ENCODE results near the gene SPEN.

The SPEN gene

DNA sequence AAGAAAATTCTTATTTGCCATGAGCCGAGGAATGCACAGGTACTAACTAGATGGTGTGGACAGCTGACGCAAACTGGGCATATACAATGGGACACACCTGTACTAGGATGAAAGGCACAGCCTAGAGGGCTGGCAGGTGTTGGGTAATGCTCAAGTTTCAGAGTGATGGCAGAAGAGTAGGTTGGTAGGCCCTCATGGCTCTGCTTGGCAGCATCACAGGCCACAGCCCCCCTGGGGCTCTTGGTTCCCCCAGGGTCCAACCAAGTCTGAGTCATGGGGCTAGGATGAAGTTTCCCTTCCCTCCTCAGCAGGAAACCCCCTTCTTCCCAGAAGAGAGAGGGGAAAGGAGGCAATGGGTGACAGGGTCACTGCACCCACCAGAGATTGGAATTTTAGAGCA is 35.2 kb downstream of the SPEN start:
- Histone ChIP-seq H3K9ac (ENCODE audit: low read length) (no peak overlapping the region), H3K9me3 (ENCODE audit: low read length) (no peaks in the 10 kb centered on the region), H3K4me2 (ENCODE audit: low read length) (no peak overlapping the region)

DNA sequence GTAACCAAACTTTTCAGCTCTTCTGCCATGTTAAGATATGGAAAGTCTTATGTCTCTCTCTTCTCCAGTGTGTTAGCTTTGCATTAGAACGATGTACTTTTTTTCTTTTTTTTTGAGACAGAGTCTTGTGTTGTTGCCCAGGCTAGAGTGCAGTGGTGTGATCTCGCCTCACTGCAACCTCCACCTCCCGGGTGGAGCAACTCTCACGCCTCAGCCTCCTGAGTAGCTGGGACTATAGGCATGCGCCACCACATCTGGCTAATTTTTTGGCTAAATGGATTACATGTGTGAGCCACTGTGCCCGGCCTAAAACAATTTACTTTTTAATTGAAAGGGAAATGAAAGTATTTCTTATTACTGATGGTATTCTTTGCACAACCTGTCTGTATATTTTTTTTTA is 35.8 kb downstream of the SPEN start:
- H3K27ac ChIP-seq (ENCODE audit: low read depth, low read length, poor library complexity, severe bottlenecking), result peak overlapping the region; percentile 29
- peaks cover 49% of the 10 kb centered on the region for H3K4me1 ChIP-seq (ENCODE audit: insufficient read depth, low read length, severe bottlenecking)

More for the DNA sequence above, 35.2 kb downstream of the SPEN start:
- Histone ChIP-seq H2AFZ (ENCODE audit: low read length) (no peak overlapping the region), H3K79me2 (ENCODE audit: insufficient read depth, low read length) (peaks cover 91% of the 10 kb centered on the region), H3K4me3 (ENCODE audit: low read depth, low read length, poor library complexity, severe bottlenecking) (no peak overlapping the region), H3K9me2 (ENCODE audit: low read depth, low read length) (no peaks in the 10 kb centered on the region), H3K4me1 (ENCODE audit: insufficient read depth, low read length, severe bottlenecking) (peaks cover 49% of the 10 kb centered on the region), H3K36me3 (ENCODE audit: insufficient read depth, low read length) (peaks cover 21% of the 10 kb centered on the region; the same call in 1 of the 2 replicates), H3K27ac (ENCODE audit: low read depth, low read length, poor library complexity, severe bottlenecking) (peak overlapping the region; percentile 29), H3K27me3 (ENCODE audit: insufficient read depth, low read length) (no peaks in the 10 kb centered on the region), H4K20me1 (ENCODE audit: insufficient read depth, low read length) (no peaks in the 10 kb centered on the region), H3F3A (ENCODE audit: insufficient read depth, low read length) (no peaks in the 10 kb centered on the region)
- no peak for TF ChIP-seq EZH2 (IDR thresholded peaks at IDR 0.05; ENCODE audit: borderline replicate concordance, low read length)
- TF ChIP-seq, protein P1, sequence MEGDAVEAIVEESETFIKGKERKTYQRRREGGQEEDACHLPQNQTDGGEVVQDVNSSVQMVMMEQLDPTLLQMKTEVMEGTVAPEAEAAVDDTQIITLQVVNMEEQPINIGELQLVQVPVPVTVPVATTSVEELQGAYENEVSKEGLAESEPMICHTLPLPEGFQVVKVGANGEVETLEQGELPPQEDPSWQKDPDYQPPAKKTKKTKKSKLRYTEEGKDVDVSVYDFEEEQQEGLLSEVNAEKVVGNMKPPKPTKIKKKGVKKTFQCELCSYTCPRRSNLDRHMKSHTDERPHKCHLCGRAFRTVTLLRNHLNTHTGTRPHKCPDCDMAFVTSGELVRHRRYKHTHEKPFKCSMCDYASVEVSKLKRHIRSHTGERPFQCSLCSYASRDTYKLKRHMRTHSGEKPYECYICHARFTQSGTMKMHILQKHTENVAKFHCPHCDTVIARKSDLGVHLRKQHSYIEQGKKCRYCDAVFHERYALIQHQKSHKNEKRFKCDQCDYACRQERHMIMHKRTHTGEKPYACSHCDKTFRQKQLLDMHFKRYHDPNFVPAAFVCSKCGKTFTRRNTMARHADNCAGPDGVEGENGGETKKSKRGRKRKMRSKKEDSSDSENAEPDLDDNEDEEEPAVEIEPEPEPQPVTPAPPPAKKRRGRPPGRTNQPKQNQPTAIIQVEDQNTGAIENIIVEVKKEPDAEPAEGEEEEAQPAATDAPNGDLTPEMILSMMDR (IDR thresholded peaks at IDR 0.05; ENCODE audit: low read length), result no peak

DNA sequence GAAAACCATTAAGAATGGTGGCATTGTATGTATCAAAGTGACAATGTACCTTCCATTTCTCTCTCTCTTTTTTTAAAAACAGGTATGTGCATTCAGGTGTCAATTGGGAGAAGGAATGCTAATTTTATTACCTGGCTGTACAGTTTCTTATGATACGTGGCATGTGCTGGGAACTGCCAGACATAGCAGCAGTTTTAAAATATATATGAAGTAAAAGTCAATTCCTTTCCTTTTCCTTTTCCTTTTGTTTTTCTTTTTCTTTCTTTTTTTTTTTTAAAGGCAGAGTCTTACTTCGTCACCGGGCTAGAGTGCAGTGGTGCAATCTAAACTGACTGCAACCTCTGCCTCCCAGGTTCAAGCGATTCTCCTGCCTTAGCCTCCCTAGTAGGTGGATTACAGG is 37.0 kb downstream of the SPEN start:
- TF ChIP-seq, protein P1 (IDR thresholded peaks at IDR 0.05; ENCODE audit: low read length), result no peak
- TF ChIP-seq EZH2 (IDR thresholded peaks at IDR 0.05; ENCODE audit: borderline replicate concordance, low read length), result no peak
- H3K79me2 ChIP-seq (ENCODE audit: insufficient read depth, low read length), result peaks cover 94% of the 10 kb centered on the region
- H3F3A ChIP-seq (ENCODE audit: insufficient read depth, low read length), result no peaks in the 10 kb centered on the region
- no peaks in the 10 kb centered on the region for H3K27me3 ChIP-seq (ENCODE audit: insufficient read depth, low read length)
- peaks cover 49% of the 10 kb centered on the region for H3K4me1 ChIP-seq (ENCODE audit: insufficient read depth, low read length, severe bottlenecking)
- no peak overlapping the region for H3K4me3 ChIP-seq (ENCODE audit: low read depth, low read length, poor library complexity, severe bottlenecking)
- no peaks in the 10 kb centered on the region for H3K9me2 ChIP-seq (ENCODE audit: low read depth, low read length)
- no peaks in the 10 kb centered on the region for H4K20me1 ChIP-seq (ENCODE audit: insufficient read depth, low read length)
- H3K9me3 ChIP-seq (ENCODE audit: low read length), result no peaks in the 10 kb centered on the region
- H2AFZ ChIP-seq (ENCODE audit: low read length), result no peak overlapping the region
- no peak overlapping the region for H3K9ac ChIP-seq (ENCODE audit: low read length)
- H3K4me2 ChIP-seq (ENCODE audit: low read length), result peak overlapping the region; percentile 51
- H3K36me3 ChIP-seq (ENCODE audit: insufficient read depth, low read length), result peaks cover 17% of the 10 kb centered on the region; the same call in 1 of the 2 replicates
- peak overlapping the region; percentile 79 for H3K27ac ChIP-seq (ENCODE audit: low read depth, low read length, poor library complexity, severe bottlenecking)

More for the DNA sequence above, 35.8 kb downstream of the SPEN start:
- Histone ChIP-seq H3K4me3 (ENCODE audit: low read depth, low read length, poor library complexity, severe bottlenecking) (no peak overlapping the region), H3K79me2 (ENCODE audit: insufficient read depth, low read length) (peaks cover 91% of the 10 kb centered on the region), H3K27me3 (ENCODE audit: insufficient read depth, low read length) (no peaks in the 10 kb centered on the region), H3K9me2 (ENCODE audit: low read depth, low read length) (no peaks in the 10 kb centered on the region), H3K9ac (ENCODE audit: low read length) (no peak overlapping the region), H3K36me3 (ENCODE audit: insufficient read depth, low read length) (peaks cover 14% of the 10 kb centered on the region; the same call in 1 of the 2 replicates), H3K4me2 (ENCODE audit: low read length) (no peak overlapping the region), H2AFZ (ENCODE audit: low read length) (no peak overlapping the region), H4K20me1 (ENCODE audit: insufficient read depth, low read length) (no peaks in the 10 kb centered on the region), H3F3A (ENCODE audit: insufficient read depth, low read length) (no peaks in the 10 kb centered on the region), H3K9me3 (ENCODE audit: low read length) (no peaks in the 10 kb centered on the region)
- TF ChIP-seq, protein P1 (IDR thresholded peaks at IDR 0.05; ENCODE audit: low read length), result no peak
- TF ChIP-seq EZH2 (IDR thresholded peaks at IDR 0.05; ENCODE audit: borderline replicate concordance, low read length), result no peak
